Hepatic stellate cell (primary cell): ENCODE data around the gene ZNF649.

ENCODE experiments used
- DNase-seq: peaks from one replicate; pipeline ENCODE4 v3.0.0; 2011; ENCODE audit warnings: low spot score

ZNF649 gene

DNA sequence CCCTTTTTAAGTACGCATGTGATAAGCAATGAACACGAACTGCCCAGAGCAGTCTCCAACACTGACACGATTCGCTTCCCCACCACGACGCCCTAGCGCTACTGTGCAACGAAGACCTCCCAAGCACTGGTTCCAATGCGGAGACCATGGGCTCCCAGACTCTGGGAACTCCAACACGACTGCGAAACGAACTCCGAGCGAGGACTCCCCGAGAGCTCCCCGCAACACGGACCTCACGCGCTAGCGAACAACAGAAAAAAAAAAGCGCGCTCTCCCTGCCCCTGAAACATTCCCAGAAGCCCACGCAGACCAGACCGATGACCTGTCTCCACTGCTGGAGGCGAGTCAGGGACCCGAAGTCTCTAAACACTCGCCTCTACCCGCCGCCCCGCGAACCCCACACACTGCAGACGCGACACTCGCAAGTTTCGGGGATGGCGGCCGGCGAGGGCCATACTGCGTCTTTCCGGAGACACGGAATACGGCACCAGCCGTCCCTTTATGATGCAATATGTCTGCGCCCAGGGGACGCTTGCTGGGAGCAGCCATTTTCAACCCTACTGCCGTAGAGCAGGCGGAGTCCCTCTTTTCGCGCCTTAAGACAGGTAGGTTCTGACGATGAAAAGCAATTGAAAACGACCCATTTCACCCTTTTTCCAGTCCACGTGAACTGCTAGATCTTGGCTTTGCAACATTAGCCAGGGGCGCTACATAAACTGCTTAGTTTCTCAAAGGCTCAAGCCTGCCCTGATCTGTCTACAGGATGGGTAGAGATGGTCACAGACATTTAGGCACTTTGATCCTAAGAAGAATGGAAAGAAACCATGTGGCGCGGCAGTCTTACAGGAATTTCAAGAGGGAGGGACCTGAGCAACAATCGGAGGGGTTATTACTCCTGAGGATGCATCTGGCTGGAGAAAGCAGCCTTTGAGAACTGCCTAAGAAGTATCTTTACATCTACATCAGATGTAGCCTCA lies 17.0 kb downstream of the ZNF649 start, which contains the start of gene ZNF577:
TSS of gene ZNF577 (minus strand) at position 430 of the 977 bp plus-strand sequence. CDS start 7,569 bp downstream, outside the sequence.
- peak; percentile 81 for DNase-seq

DNA sequence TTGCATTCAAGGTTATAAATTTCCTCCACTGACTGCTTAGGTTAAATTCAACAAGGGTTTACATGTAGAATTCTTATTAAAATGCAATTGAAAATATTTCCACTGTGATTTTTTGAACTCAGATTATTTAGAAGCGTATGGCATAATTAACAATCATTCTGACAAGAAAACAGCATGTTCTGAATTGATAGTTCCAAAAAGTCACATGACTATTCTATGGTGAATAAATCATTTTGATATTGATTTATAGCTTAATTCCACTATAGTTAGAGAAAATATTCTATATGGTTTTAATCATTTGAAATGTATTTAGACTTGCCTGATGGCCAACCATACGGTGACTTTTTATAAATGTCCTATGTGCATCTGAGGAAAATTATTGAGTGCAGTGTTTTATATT lies 20.1 kb downstream of the ZNF649 start:
- DNase-seq: no peak

GRCh38 chr19:51882518-51882917 lies 22.3 kb downstream of the ZNF649 start:
- DNase-seq: no peak

- no peak for DNase-seq
These were observed 31.7 kb downstream of the ZNF649 start for GRCh38 chr19:51873097-51873496.

DNA sequence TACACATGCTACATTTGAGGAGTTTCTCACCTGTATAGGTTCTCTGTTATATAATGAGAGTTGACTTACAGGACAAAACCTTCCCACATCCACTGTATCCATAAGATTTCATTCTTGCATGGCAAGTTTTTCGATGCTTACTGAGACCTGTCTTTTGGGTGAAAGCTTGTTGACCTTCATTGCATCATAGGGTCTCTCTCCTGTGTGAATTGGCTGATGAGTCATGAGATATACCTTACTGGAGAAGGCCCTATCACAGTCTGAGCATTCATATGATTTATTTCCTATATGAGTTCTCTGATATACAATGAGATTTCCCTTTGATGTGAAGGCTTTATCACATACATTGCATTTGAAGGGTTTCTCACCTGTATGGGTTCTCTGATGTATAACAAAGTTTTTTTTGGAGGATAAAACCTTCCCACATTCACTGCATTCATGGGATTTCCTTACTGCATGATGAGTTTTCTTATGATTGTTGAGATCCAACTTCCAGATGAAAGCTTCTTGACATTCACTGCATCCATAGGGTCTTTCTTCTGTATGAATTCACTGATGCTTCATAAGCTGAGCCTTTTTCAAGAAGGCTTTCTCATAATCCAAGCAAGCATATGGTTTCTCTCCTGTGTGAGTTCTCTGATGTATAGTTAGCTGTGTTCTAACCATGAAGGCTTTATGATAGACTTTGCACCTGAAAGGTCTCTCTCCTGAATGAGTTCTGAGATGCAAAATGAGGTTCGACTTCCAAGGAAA lies 42.8 kb downstream of the ZNF649 start:
- no peak for DNase-seq
